ENCODE measurements around the gene CYP46A1.
A peak's percentile ranks its signal among the peaks of the same experiment; 100 is the strongest.

The CYP46A1 gene

DNA sequence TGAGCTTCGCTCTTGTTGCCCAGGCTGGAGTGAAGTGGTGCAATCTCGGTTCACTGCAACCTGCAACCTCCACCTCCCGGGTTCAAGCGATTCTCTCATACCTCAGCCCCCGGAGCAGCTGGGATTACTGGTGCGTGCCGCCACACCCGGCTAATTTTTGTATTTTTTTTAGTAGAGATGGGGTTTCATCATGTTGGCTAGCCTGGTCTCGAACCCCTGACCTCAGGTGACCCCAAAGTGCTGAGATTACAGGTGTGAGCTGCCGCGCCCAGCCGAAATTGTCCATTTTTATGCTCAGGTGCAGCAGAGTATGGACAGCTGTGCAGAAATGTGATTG is 19.2 kb upstream of the CYP46A1 start:
- TF ChIP-seq GLIS1 (tag by site-specific recombination; IDR thresholded peaks at IDR 0.05) = no peak
- no peak for TF ChIP-seq ZNF302 (tag by site-specific recombination; IDR thresholded peaks at IDR 0.05; ENCODE audit: low read depth)
- TF ChIP-seq BCL11B (tag by site-specific recombination; IDR thresholded peaks at IDR 0.05; ENCODE audit: low read depth) = 0 out of 2 replicates have a peak, but pooled peaks have one; percentile 45
- Histone ChIP-seq H3K27ac (ENCODE audit: extremely low read depth, low read depth, low read length) (no peak overlapping the region), H3K36me3 (ENCODE audit: control insufficient read depth in 2 of 2, insufficient read depth in 1 of 2, low read length in 2 of 2) (no peaks in the 10 kb centered on the region), H3K4me1 (ENCODE audit: control insufficient read depth, insufficient read depth, low read length) (no peaks in the 10 kb centered on the region; the same call in 1 of the 2 replicates), H3K9me3 (ENCODE audit: control insufficient read depth, insufficient read depth, low read depth, low read length) (no peaks in the 10 kb centered on the region), H3K4me3 (ENCODE audit: low read depth, low read length) (no peak overlapping the region)
- ChIA-PET CTCF (no interaction called here), POLR2A (no interaction called here)

DNA sequence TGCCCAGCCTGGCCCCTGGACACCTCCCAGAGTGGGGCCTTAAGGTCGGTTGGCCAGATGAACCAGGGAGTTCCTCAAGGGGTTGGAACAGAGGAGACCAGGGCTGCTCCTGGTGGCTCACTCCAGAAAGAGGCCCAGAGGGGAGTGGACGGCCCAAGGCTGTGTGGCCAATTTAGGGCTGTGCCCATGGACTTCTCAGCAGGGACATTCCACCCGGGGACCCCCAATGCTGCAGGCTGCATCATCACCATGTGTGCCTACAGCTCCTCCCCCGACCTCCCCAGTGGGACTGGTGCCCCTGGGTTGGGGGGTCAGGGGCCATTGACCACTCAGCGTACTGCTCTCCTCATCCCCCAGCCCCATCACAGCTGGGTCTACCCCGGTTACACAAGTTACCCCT is 17.6 kb upstream of the CYP46A1 start:
- ChIA-PET POLR2A (no interaction called here), CTCF (interaction anchor here (0.9 kb wide), 1 partner anchor 8 kb away, joined by 3 read pairs; no protein-coding TSS in a partner anchor)
- H3K27ac ChIP-seq (ENCODE audit: extremely low read depth, low read depth, low read length) = no peak overlapping the region

More for the DNA sequence above, 17.6 kb upstream of the CYP46A1 start:
- no peak for TF ChIP-seq ZNF658 (tag by site-specific recombination; IDR thresholded peaks at IDR 0.05)
- no peak for TF ChIP-seq HIC1 (tag by site-specific recombination; IDR thresholded peaks at IDR 0.05)
- no peak for TF ChIP-seq SP3 (tag by site-specific recombination; IDR thresholded peaks at IDR 0.05)
- no peak for TF ChIP-seq ZNF555 (tag by site-specific recombination; conservative IDR thresholded peaks at IDR 0.05)
- TF ChIP-seq SALL2 (tag by site-specific recombination; IDR thresholded peaks at IDR 0.05; ENCODE audit: borderline replicate concordance) = no peak
- TF ChIP-seq, protein P1, sequence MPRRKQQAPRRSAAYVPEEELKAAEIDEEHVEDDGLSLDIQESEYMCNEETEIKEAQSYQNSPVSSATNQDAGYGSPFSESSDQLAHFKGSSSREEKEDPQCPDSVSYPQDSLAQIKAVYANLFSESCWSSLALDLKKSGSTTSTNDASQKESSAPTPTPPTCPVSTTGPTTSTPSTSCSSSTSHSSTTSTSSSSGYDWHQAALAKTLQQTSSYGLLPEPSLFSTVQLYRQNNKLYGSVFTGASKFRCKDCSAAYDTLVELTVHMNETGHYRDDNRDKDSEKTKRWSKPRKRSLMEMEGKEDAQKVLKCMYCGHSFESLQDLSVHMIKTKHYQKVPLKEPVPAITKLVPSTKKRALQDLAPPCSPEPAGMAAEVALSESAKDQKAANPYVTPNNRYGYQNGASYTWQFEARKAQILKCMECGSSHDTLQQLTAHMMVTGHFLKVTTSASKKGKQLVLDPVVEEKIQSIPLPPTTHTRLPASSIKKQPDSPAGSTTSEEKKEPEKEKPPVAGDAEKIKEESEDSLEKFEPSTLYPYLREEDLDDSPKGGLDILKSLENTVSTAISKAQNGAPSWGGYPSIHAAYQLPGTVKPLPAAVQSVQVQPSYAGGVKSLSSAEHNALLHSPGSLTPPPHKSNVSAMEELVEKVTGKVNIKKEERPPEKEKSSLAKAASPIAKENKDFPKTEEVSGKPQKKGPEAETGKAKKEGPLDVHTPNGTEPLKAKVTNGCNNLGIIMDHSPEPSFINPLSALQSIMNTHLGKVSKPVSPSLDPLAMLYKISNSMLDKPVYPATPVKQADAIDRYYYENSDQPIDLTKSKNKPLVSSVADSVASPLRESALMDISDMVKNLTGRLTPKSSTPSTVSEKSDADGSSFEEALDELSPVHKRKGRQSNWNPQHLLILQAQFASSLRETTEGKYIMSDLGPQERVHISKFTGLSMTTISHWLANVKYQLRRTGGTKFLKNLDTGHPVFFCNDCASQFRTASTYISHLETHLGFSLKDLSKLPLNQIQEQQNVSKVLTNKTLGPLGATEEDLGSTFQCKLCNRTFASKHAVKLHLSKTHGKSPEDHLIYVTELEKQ (tag by site-specific recombination; IDR thresholded peaks at IDR 0.05; ENCODE audit: borderline replicate concordance) = no peak
- no peak for TF ChIP-seq KLF9 (tag by site-specific recombination; IDR thresholded peaks at IDR 0.05; ENCODE audit: low read depth)
- TF ChIP-seq ATF2 (tag by site-specific recombination; IDR thresholded peaks at IDR 0.05; ENCODE audit: low read depth) = no peak
- TF ChIP-seq ZNF629 (tag by site-specific recombination; IDR thresholded peaks at IDR 0.05) = no peak
- no peak for TF ChIP-seq ZNF48 (tag by site-specific recombination; IDR thresholded peaks at IDR 0.05)
- no peak for TF ChIP-seq ZNF324 (tag by site-specific recombination; IDR thresholded peaks at IDR 0.05)
- TF ChIP-seq, protein P2, sequence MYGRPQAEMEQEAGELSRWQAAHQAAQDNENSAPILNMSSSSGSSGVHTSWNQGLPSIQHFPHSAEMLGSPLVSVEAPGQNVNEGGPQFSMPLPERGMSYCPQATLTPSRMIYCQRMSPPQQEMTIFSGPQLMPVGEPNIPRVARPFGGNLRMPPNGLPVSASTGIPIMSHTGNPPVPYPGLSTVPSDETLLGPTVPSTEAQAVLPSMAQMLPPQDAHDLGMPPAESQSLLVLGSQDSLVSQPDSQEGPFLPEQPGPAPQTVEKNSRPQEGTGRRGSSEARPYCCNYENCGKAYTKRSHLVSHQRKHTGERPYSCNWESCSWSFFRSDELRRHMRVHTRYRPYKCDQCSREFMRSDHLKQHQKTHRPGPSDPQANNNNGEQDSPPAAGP (tag by site-specific recombination; IDR thresholded peaks at IDR 0.05) = no peak
- no peak overlapping the region for H3K4me3 ChIP-seq (ENCODE audit: low read depth, low read length)
- H3K36me3 ChIP-seq (ENCODE audit: control insufficient read depth in 2 of 2, insufficient read depth in 1 of 2, low read length in 2 of 2) = no peaks in the 10 kb centered on the region
- no peaks in the 10 kb centered on the region; the same call in 1 of the 2 replicates for H3K4me1 ChIP-seq (ENCODE audit: control insufficient read depth, insufficient read depth, low read length)
- H3K9me3 ChIP-seq (ENCODE audit: control insufficient read depth, insufficient read depth, low read depth, low read length) = no peaks in the 10 kb centered on the region
